ENCODE data around the gene TNFRSF18. TPM values are rescaled to one million over a fixed set of nuclear protein-coding genes. Genes with fewer than 3 reads are reported as not detected.

The TNFRSF18 gene
- total and polyA plus RNA-seq, 10 of the 15 experiments (the other 5 are each of a cell fraction or from before 2014, with no cell fraction given): 0.18 to 7.5 (median 1.5) TPM; not detected in 1

DNA sequence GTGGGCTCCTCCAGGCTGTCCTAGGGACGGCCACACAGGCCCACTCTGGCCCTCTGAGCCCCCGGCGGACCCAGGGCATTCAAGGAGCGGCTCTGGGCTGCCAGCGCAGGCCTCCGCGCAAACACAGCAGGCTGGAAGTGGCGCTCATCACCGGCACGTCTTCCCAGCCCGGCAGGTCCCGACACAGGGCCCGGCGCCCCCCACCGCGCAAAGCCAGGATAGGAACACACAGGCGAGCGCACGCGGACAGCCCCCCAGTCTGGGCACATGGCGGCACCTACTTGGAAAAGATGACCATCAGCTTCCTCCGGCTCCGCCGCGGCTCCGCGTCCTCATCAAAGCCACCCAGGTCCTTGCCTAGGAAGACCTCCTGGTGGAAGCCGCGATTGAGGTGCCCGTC lies 21.8 kb upstream of the TNFRSF18 start:
- FAIRE-seq: no peak
- Histone ChIP-seq H3K4me2 (ENCODE audit: control insufficient read depth, insufficient read depth) (no peak overlapping the region; the same call in 1 of the 2 replicates), H3K9me3 (replicated peaks; ENCODE audit: control insufficient read depth, insufficient read depth, low read length) (no peaks in the 10 kb centered on the region; the same call in 2 of the 3 replicates), H3K36me3 (ENCODE audit: control insufficient read depth in 2 of 2, insufficient read depth in 2 of 2, low read length in 1 of 2) (peaks cover 4 to 31% of the 10 kb centered on the region in 2 experiments; a peak in 3 of 4 replicates), H3K4me1 (ENCODE audit: control insufficient read depth, insufficient read depth, low read length) (peaks cover 4% of the 10 kb centered on the region), H3K9ac (ENCODE audit: control insufficient read depth, insufficient read depth, low read length) (no peak overlapping the region), H3K4me3 (no peak overlapping the region), H4K20me1 (ENCODE audit: control insufficient read depth, insufficient read depth) (no peaks in the 10 kb centered on the region), H3K27me3 (replicated peaks in 1 of 2; ENCODE audit: control insufficient read depth in 2 of 2, insufficient read depth in 2 of 2, low read length in 1 of 2) (no peaks in the 10 kb centered on the region), H3K79me2 (ENCODE audit: control insufficient read depth, insufficient read depth, low read length) (peaks cover 50% of the 10 kb centered on the region), H3K27ac (ENCODE audit: control insufficient read depth, insufficient read depth) (no peak overlapping the region), H2AFZ (ENCODE audit: control insufficient read depth, low read depth, low read length) (no peak overlapping the region)
- no peak for DNase-seq (ENCODE audit: low read depth, low spot score)
- no peak for ATAC-seq
- ChIA-PET CTCF (no interaction called here), POLR2A (no interaction called here), SMC1A (ENCODE audit: uncharacterized antibody, unreplicated experiment) (no interaction called here), RAD21 (ENCODE audit: unreplicated experiment) (no interaction called here)
- BruUV-seq (replicated peaks): no TSS peak
- intact Hi-C loops (cut with micrococcal nuclease; ENCODE audit: unreplicated experiment): no loop called here
- WGBS (ENCODE audit: insufficient coverage, insufficient replicate concordance, low lambda C conversion rate, missing lambda C conversion rate): 98% methylated on average over 18 of the region's 30 CpGs
- in situ Hi-C loops (cut with MboI): no loop called here
- no peak for TF ChIP-seq HDAC2 (IDR thresholded peaks at IDR 0.05)
- no peak for TF ChIP-seq ETV6 (conservative IDR thresholded peaks at IDR 0.05 in 1 of 2, IDR thresholded peaks at IDR 0.05 in 1 of 2; ENCODE audit: borderline replicate concordance in 1 of 2, low read depth in 1 of 2)
- TF ChIP-seq, protein P1, sequence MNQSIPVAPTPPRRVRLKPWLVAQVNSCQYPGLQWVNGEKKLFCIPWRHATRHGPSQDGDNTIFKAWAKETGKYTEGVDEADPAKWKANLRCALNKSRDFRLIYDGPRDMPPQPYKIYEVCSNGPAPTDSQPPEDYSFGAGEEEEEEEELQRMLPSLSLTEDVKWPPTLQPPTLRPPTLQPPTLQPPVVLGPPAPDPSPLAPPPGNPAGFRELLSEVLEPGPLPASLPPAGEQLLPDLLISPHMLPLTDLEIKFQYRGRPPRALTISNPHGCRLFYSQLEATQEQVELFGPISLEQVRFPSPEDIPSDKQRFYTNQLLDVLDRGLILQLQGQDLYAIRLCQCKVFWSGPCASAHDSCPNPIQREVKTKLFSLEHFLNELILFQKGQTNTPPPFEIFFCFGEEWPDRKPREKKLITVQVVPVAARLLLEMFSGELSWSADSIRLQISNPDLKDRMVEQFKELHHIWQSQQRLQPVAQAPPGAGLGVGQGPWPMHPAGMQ (IDR thresholded peaks at IDR 0.05; ENCODE audit: borderline replicate concordance): no peak
- TF ChIP-seq LARP7 (IDR thresholded peaks at IDR 0.05): no peak
- no peak for TF ChIP-seq ATF3 (IDR thresholded peaks at IDR 0.05; ENCODE audit: borderline replicate concordance, extremely low read depth, low read depth, low read length)
- TF ChIP-seq ZBED1 (IDR thresholded peaks at IDR 0.05; ENCODE audit: borderline replicate concordance): no peak
- TF ChIP-seq MTA2 (IDR thresholded peaks at IDR 0.05; ENCODE audit: low read depth): no peak
- no peak for TF ChIP-seq ZNF592 (IDR thresholded peaks at IDR 0.05)
- no peak for TF ChIP-seq MTA3 (IDR thresholded peaks at IDR 0.05; ENCODE audit: borderline replicate concordance, low read length)
- no peak for TF ChIP-seq ZBTB4 (CRISPR knock-in tag; IDR thresholded peaks at IDR 0.05)
- TF ChIP-seq BHLHE40 (IDR thresholded peaks at IDR 0.05; ENCODE audit: borderline replicate concordance in 1 of 2, low read depth in 2 of 2, low read length in 1 of 2): no peak
- no peak for TF ChIP-seq PML (IDR thresholded peaks at IDR 0.05; ENCODE audit: low read length)
- no peak for TF ChIP-seq YBX1 (IDR thresholded peaks at IDR 0.05)
- no peak for TF ChIP-seq BACH1 (IDR thresholded peaks at IDR 0.05; ENCODE audit: borderline replicate concordance)
- no peak for TF ChIP-seq SMC3 (IDR thresholded peaks at IDR 0.05; ENCODE audit: borderline replicate concordance, low read length)
